GM12878 (cell line): Measurements from ENCODE around the gene GPX7. TPM values are rescaled to one million over a fixed set of nuclear protein-coding genes. Genes with fewer than 3 reads are reported as not detected.

ENCODE experiments used
- ATF2 ChIP-seq: IDR thresholded peaks from 2 replicates; pipeline ENCODE4 v1.6.1; 2012; ENCODE audit warnings: low read length, inconsistent platforms
- EED ChIP-seq: sonication (generic); IDR thresholded peaks from 2 replicates; pipeline ENCODE4 v1.6.1; 2016; ENCODE audit warnings: antibody characterized with exemption, low read depth
- IKZF1 ChIP-seq: fragments of 450-650 bp; conservative IDR thresholded peaks from 2 replicates; pipeline ENCODE4 v1.6.1; 2017; ENCODE audit warnings: antibody characterized with exemption, mild to moderate bottlenecking
- IKZF2 ChIP-seq, 2 experiments: fragments of 450-650 bp; IDR thresholded peaks; 2 replicates each; pipeline ENCODE4 v1.6.1; 2017; ENCODE audit warnings: mild to moderate bottlenecking in 2 of 2, moderate library complexity in 2 of 2
- NFYA ChIP-seq: IDR thresholded peaks from 2 replicates; pipeline ENCODE4 v1.6.1; 2011; ENCODE audit warnings: low read depth, mild to moderate bottlenecking, low read length, improper control_type of control experiment, borderline replicate concordance
- NFYB ChIP-seq: IDR thresholded peaks from 2 replicates; pipeline ENCODE4 v1.6.1; 2011; ENCODE audit warnings: low read depth, mild to moderate bottlenecking, low read length, improper control_type of control experiment, moderate library complexity; ENCODE audit not compliant: insufficient read depth
- NKRF ChIP-seq: fragments of 450-650 bp; conservative IDR thresholded peaks from 2 replicates; pipeline ENCODE4 v1.6.1; 2017; ENCODE audit warnings: mild to moderate bottlenecking, moderate library complexity
- POLR2AphosphoS2 ChIP-seq: IDR thresholded peaks from 2 replicates; pipeline ENCODE4 v1.6.1; 2011; ENCODE audit warnings: low read depth, mild to moderate bottlenecking, low read length, improper control_type of control experiment, moderate library complexity
- TARDBP ChIP-seq: IDR thresholded peaks from 2 replicates; pipeline ENCODE4 v1.6.1; 2016; ENCODE audit warnings: borderline replicate concordance
- TBL1XR1 ChIP-seq: IDR thresholded peaks from 2 replicates; pipeline ENCODE4 v1.6.1; 2012; ENCODE audit warnings: low read depth, low read length, improper control_type of control experiment
- ZNF24 ChIP-seq: fragments of 450-650 bp; IDR thresholded peaks from 2 replicates; pipeline ENCODE4 v1.6.1; 2017; ENCODE audit warnings: antibody characterized with exemption, mild to moderate bottlenecking
- ZNF687 ChIP-seq: fragments of 450-650 bp; IDR thresholded peaks from 2 replicates; pipeline ENCODE4 v1.6.1; 2017; ENCODE audit warnings: mild to moderate bottlenecking, moderate library complexity
- ZZZ3 ChIP-seq: IDR thresholded peaks from 2 replicates; pipeline ENCODE4 v1.6.1; 2011; ENCODE audit warnings: low read depth; ENCODE audit not compliant: control insufficient read depth, insufficient read length
- polyA plus RNA-seq, 11 experiments: library from polyadenylated mRNA; depleted of rRNA in 4 of 11; unstranded in 6 of 11; stranded (reverse) in 5 of 11; fragments of >200 nt; fragmentation: Nextera tagmentation in 4 of 11; fragmentation: Illumina TruSeq in 1 of 11; extraction: Ambion mirVana in 4 of 11; extraction: Trizol in 1 of 11; gene quantifications; 1 replicate in 1 of 11; 2 replicates in 10 of 11; pipeline versions ENCODE4 v1.2.1 to v1.2.3, GENCODE V29; 2011 to 2016; ENCODE audit warnings: inconsistent platforms in 2 of 11, missing spikeins in 2 of 11, low read depth in 1 of 11
- total RNA-seq, 4 experiments: library from RNA; depleted of rRNA in 3 of 4; stranded (reverse); fragments of >200 nt in 3 of 4; fragmentation: Illumina TruSeq in 1 of 4; extraction: Trizol in 1 of 4; gene quantifications; 2 replicates each; pipeline versions ENCODE4 v1.2.1 to v1.2.3, GENCODE V29; 2013 to 2021
- TF ChIP-seq, protein P1 (sequence below): fragments of 450-650 bp; IDR thresholded peaks from 2 replicates; pipeline ENCODE4 v1.6.1; 2018; ENCODE audit warnings: borderline replicate concordance, mild to moderate bottlenecking; ENCODE audit not compliant: partially characterized antibody
- TF ChIP-seq, protein P2 (sequence below): IDR thresholded peaks from 2 replicates; pipeline ENCODE4 v1.6.1; 2012; ENCODE audit warnings: low read depth, low read length, improper control_type of control experiment
- TF ChIP-seq, protein P3 (sequence below): fragments of 450-650 bp; IDR thresholded peaks from 2 replicates; pipeline ENCODE4 v1.6.1; 2016; ENCODE audit warnings: mild to moderate bottlenecking

GPX7 gene
- total and polyA plus RNA-seq, 10 of the 15 experiments (the other 5 are each of a cell fraction or from before 2014, with no cell fraction given) = 1.9 to 4.2 (median 2.5) TPM; not detected in 1

DNA sequence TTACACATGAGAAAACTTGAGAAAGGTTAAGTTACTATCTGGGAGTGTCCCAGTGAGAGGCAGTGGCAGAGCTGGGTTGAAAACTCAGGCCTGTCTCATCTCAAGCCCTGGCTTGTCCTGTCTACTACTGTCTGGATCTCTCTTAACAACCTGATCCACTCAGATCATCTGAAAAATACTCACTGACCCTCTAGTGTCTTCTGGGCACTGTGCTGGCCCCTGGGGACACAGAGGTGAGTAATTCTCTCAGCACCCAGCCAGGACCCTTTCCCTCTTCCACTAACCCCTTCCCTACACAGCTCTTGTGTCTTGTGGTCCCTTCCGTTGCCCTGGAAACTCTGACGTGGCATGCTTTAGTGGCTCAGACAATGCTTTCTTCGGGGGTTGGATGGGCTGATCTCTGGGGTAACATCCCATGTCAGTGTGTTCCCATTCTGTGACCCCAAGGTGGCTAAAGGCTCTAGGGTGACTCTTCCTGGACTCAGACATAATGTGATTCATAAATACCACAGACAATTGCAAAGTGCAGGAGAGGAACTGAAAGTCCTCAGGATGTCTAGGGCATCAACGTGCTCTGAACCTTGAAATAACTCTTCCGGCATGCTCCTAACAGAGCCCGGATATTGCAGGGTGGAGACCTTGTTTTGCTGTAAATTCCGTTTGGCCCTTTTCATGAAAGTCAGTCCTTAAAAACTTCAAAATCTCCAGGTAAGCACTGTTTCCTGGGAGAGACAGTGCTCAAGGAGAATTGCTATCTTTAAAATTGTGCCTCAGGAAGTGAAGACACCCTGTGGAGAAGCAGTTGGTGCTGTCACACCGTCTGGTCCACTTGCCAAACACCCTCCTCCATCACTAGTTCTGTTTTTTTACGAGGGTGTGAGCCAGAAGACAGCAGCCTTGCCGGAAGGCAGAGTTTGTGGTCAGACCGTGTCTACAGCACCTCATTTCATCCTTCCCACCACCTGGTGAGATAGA, 34.8 kb downstream of the GPX7 start (continued):
- TF ChIP-seq ATF2 (peak; percentile 84), IKZF2 (IDR thresholded peaks at IDR 0.05) (peak; percentile 83 to 92), IKZF1 (peak; percentile 90), ZZZ3 (no peak), POLR2AphosphoS2 (no peak), NFYB (no peak), TBL1XR1 (peak; percentile 81; the same call in 1 of the 2 replicates), EED (peak; percentile 93), TARDBP (no peak), NFYA (no peak), ZNF24 (peak; percentile 85), ZNF687 (peak; percentile 84), NKRF (peak; percentile 55)
- TF ChIP-seq, protein P1, sequence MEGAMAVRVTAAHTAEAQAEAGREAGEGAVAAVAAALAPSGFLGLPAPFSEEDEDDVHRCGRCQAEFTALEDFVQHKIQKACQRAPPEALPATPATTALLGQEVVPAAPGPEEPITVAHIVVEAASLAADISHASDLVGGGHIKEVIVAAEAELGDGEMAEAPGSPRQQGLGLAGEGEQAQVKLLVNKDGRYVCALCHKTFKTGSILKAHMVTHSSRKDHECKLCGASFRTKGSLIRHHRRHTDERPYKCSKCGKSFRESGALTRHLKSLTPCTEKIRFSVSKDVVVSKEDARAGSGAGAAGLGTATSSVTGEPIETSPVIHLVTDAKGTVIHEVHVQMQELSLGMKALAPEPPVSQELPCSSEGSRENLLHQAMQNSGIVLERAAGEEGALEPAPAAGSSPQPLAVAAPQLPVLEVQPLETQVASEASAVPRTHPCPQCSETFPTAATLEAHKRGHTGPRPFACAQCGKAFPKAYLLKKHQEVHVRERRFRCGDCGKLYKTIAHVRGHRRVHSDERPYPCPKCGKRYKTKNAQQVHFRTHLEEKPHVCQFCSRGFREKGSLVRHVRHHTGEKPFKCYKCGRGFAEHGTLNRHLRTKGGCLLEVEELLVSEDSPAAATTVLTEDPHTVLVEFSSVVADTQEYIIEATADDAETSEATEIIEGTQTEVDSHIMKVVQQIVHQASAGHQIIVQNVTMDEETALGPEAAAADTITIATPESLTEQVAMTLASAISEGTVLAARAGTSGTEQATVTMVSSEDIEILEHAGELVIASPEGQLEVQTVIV = no peak
- TF ChIP-seq, protein P2, sequence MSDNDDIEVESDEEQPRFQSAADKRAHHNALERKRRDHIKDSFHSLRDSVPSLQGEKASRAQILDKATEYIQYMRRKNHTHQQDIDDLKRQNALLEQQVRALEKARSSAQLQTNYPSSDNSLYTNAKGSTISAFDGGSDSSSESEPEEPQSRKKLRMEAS = peak; percentile 69
- TF ChIP-seq, protein P3, sequence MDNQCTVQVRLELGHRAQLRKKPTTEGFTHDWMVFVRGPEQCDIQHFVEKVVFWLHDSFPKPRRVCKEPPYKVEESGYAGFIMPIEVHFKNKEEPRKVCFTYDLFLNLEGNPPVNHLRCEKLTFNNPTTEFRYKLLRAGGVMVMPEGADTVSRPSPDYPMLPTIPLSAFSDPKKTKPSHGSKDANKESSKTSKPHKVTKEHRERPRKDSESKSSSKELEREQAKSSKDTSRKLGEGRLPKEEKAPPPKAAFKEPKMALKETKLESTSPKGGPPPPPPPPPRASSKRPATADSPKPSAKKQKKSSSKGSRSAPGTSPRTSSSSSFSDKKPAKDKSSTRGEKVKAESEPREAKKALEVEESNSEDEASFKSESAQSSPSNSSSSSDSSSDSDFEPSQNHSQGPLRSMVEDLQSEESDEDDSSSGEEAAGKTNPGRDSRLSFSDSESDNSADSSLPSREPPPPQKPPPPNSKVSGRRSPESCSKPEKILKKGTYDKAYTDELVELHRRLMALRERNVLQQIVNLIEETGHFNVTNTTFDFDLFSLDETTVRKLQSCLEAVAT = peak; percentile 49; the same call in 1 of the 2 replicates
